ENCODE results near the gene PBX3. TPM values are rescaled to one million over a fixed set of nuclear protein-coding genes. Genes with fewer than 3 reads are reported as not detected.

Gene PBX3
- total and polyA plus RNA-seq, 2 experiments from 2014 or later: 13.4 to 30.9 TPM

GRCh38 chr9:125885405-125886034 lies 138.3 kb downstream of the PBX3 start:
- 94% methylated on average over 5 of the region's 5 CpGs for WGBS, 2 experiments (ENCODE audit: low coverage in 1 of 2, low lambda C conversion rate in 2 of 2, missing lambda C conversion rate in 2 of 2)
- Histone ChIP-seq H4K20me1 (ENCODE audit: insufficient read depth) (no peaks in the 10 kb centered on the region), H3K79me2 (ENCODE audit: insufficient read depth) (peaks cover 76% of the 10 kb centered on the region), H3F3A (ENCODE audit: insufficient read depth) (peaks cover 24% of the 10 kb centered on the region), H3K4me1 (ENCODE audit: insufficient read depth) (peaks cover 37% of the 10 kb centered on the region), H3K27me3 (replicated peaks; ENCODE audit: insufficient read depth) (no peaks in the 10 kb centered on the region), H3K4me3 (no peak overlapping the region), H3K9ac (no peak overlapping the region), H3K27ac (no peak overlapping the region), H2AFZ (no peak overlapping the region), H3K4me2 (ENCODE audit: unreplicated experiment) (no peak overlapping the region), H3K9me3 (ENCODE audit: low read depth) (no peaks in the 10 kb centered on the region), H3K36me3 (ENCODE audit: low read depth) (no peaks in the 10 kb centered on the region), H3K9me2 (ENCODE audit: insufficient read depth) (no peaks in the 10 kb centered on the region)
- no peak for DNase-seq
- TF ChIP-seq EZH2phosphoT487 (IDR thresholded peaks at IDR 0.05; ENCODE audit: insufficient read depth, low read depth) (no peak), EZH2 (IDR thresholded peaks at IDR 0.05; ENCODE audit: insufficient read depth, poor library complexity, severe bottlenecking) (no peak)
- in situ Hi-C loops (cut with MboI): no loop called here

- DNase-seq: no peak
- TF ChIP-seq EZH2 (IDR thresholded peaks at IDR 0.05; ENCODE audit: insufficient read depth, poor library complexity, severe bottlenecking): no peak
- no peak for TF ChIP-seq EZH2phosphoT487 (IDR thresholded peaks at IDR 0.05; ENCODE audit: insufficient read depth, low read depth)
- Histone ChIP-seq H3K4me3 (no peak overlapping the region), H3K9ac (no peak overlapping the region), H3K27me3 (replicated peaks; ENCODE audit: insufficient read depth) (no peaks in the 10 kb centered on the region), H3K9me3 (ENCODE audit: low read depth) (no peaks in the 10 kb centered on the region), H3F3A (ENCODE audit: insufficient read depth) (peaks cover 32% of the 10 kb centered on the region), H4K20me1 (ENCODE audit: insufficient read depth) (no peaks in the 10 kb centered on the region), H3K79me2 (ENCODE audit: insufficient read depth) (peaks cover 76% of the 10 kb centered on the region), H3K4me2 (ENCODE audit: unreplicated experiment) (no peak overlapping the region), H2AFZ (no peak overlapping the region), H3K36me3 (ENCODE audit: low read depth) (no peaks in the 10 kb centered on the region), H3K27ac (no peak overlapping the region), H3K9me2 (ENCODE audit: insufficient read depth) (no peaks in the 10 kb centered on the region), H3K4me1 (ENCODE audit: insufficient read depth) (peaks cover 44% of the 10 kb centered on the region)
- 63 to 73% methylated on average over 3 of the region's 3 CpGs for WGBS, 2 experiments (ENCODE audit: low coverage in 1 of 2, low lambda C conversion rate in 2 of 2, missing lambda C conversion rate in 2 of 2)
- in situ Hi-C loops (cut with MboI): no loop called here
Observed at GRCh38 chr9:125886365-125886764, 139.2 kb downstream of the PBX3 start.

- H3K4me3 ChIP-seq: no peak overlapping the region
- H3K27me3 ChIP-seq (replicated peaks; ENCODE audit: insufficient read depth): no peaks in the 10 kb centered on the region
- H4K20me1 ChIP-seq (ENCODE audit: insufficient read depth): no peaks in the 10 kb centered on the region
- H3F3A ChIP-seq (ENCODE audit: insufficient read depth): peaks cover 32% of the 10 kb centered on the region
- H3K36me3 ChIP-seq (ENCODE audit: low read depth): no peaks in the 10 kb centered on the region
- in situ Hi-C loops (cut with MboI): no loop called here
- WGBS, 2 experiments (ENCODE audit: low coverage in 1 of 2, low lambda C conversion rate in 2 of 2, missing lambda C conversion rate in 2 of 2): 77 to 81% methylated on average over 2 of the region's 2 CpGs
- peaks cover 44% of the 10 kb centered on the region for H3K4me1 ChIP-seq (ENCODE audit: insufficient read depth)
- H3K9me3 ChIP-seq (ENCODE audit: low read depth): no peaks in the 10 kb centered on the region
- H2AFZ ChIP-seq: no peak overlapping the region
- H3K9me2 ChIP-seq (ENCODE audit: insufficient read depth): no peaks in the 10 kb centered on the region
- H3K4me2 ChIP-seq (ENCODE audit: unreplicated experiment): peak overlapping the region; percentile 95
- no peak overlapping the region for H3K9ac ChIP-seq
- no peak for TF ChIP-seq EZH2phosphoT487 (IDR thresholded peaks at IDR 0.05; ENCODE audit: insufficient read depth, low read depth)
- no peak for TF ChIP-seq EZH2 (IDR thresholded peaks at IDR 0.05; ENCODE audit: insufficient read depth, poor library complexity, severe bottlenecking)
- H3K79me2 ChIP-seq (ENCODE audit: insufficient read depth): peaks cover 77% of the 10 kb centered on the region
- H3K27ac ChIP-seq: no peak overlapping the region
- DNase-seq: peak; percentile 43
Observed at GRCh38 chr9:125887172-125887571, 140.0 kb downstream of the PBX3 start.

- Histone ChIP-seq H3F3A (ENCODE audit: insufficient read depth) (peaks cover 32% of the 10 kb centered on the region), H3K27ac (peak overlapping the region; percentile 84), H3K79me2 (ENCODE audit: insufficient read depth) (peaks cover 77% of the 10 kb centered on the region), H3K9ac (peak overlapping the region; percentile 87), H3K36me3 (ENCODE audit: low read depth) (no peaks in the 10 kb centered on the region), H4K20me1 (ENCODE audit: insufficient read depth) (no peaks in the 10 kb centered on the region), H2AFZ (no peak overlapping the region), H3K4me3 (peak overlapping the region; percentile 2; the same call in 1 of the 2 replicates), H3K9me3 (ENCODE audit: low read depth) (no peaks in the 10 kb centered on the region), H3K27me3 (replicated peaks; ENCODE audit: insufficient read depth) (no peaks in the 10 kb centered on the region), H3K9me2 (ENCODE audit: insufficient read depth) (no peaks in the 10 kb centered on the region), H3K4me1 (ENCODE audit: insufficient read depth) (peaks cover 44% of the 10 kb centered on the region), H3K4me2 (ENCODE audit: unreplicated experiment) (peak overlapping the region; percentile 95)
- DNase-seq: peak; percentile 81
- WGBS, 2 experiments (ENCODE audit: low coverage in 1 of 2, low lambda C conversion rate in 2 of 2, missing lambda C conversion rate in 2 of 2): 38 to 41% methylated on average over 7 of the region's 7 CpGs
- TF ChIP-seq EZH2 (IDR thresholded peaks at IDR 0.05; ENCODE audit: insufficient read depth, poor library complexity, severe bottlenecking) (no peak), EZH2phosphoT487 (IDR thresholded peaks at IDR 0.05; ENCODE audit: insufficient read depth, low read depth) (no peak)
- in situ Hi-C loops (cut with MboI): no loop called here
Observed at GRCh38 chr9:125888211-125888610, 141.0 kb downstream of the PBX3 start.
